GM12878 (cell line): ENCODE data around the gene PDZRN3.

Experiments used
- POLR2A ChIP-seq: IDR thresholded peaks from 2 replicates; pipeline ENCODE4 v1.6.1; 2011; ENCODE audit warnings: low read depth, mild to moderate bottlenecking, low read length
- SIN3A ChIP-seq: IDR thresholded peaks from 2 replicates; pipeline ENCODE4 v1.6.1; 2012; ENCODE audit warnings: low read depth, low read length, improper control_type of control experiment
- TBL1XR1 ChIP-seq: IDR thresholded peaks from 2 replicates; pipeline ENCODE4 v1.6.1; 2012; ENCODE audit warnings: low read depth, low read length, improper control_type of control experiment
- YY1 ChIP-seq: IDR thresholded peaks from 2 replicates; pipeline ENCODE4 v1.6.1; 2011; ENCODE audit warnings: low read depth, mild to moderate bottlenecking, low read length

- TF ChIP-seq TBL1XR1 (no peak), SIN3A (no peak), YY1 (no peak), POLR2A (no peak)
Measured at GRCh38 chr3:73405853-73406252, 218.9 kb downstream of the PDZRN3 start.
